A549 treated with ZK216348 at 1 μM for 4 hours (cell line): Measurements from ENCODE around the gene ADAM21. TPM values are rescaled to one million over a fixed set of nuclear protein-coding genes. Genes with fewer than 3 reads are reported as not detected.

Experiments used
- total RNA-seq: library from RNA; stranded (reverse); fragments of 200-300 nt; extraction: Qiagen RNA extraction; gene quantifications from 5 replicates; pipeline ENCODE4 v1.2.3, GENCODE V29; 2022; ENCODE audit warnings: low read depth

Gene ADAM21
- total RNA-seq, result not detected in 5 replicates

GRCh38 chr14:70451874-70452273 is at the start of gene ADAM21:
ADAM21 (plus strand) TSS chr14:70452174; CDS start chr14:70457500, 5,326 bp downstream.

GRCh38 chr14:70416725-70417349 is 35.1 kb upstream of the ADAM21 start, which contains the start of gene SYNJ2BP:
SYNJ2BP (minus strand) TSS chr14:70417090; CDS start chr14:70416963, 127 bp downstream.

Other genes starting within 250 kb of the ADAM21 start
- 48.5 to 92.2 TPM (median 54.1 TPM) in 5 replicates for gene COX16, start 92.5 kb upstream of the ADAM21 start, total RNA-seq
- gene SYNJ2BP, start 35.1 kb upstream of the ADAM21 start, total RNA-seq, result 6.7 to 12.2 TPM (median 10.2 TPM) in 5 replicates
- not detected in 5 replicates for gene ADAM20, start 82.8 kb downstream of the ADAM21 start, total RNA-seq
- gene MED6, start 148.5 kb downstream of the ADAM21 start, total RNA-seq, result 39.5 to 67.9 TPM (median 42.2 TPM) in 5 replicates
- gene TTC9, start 189.7 kb downstream of the ADAM21 start, total RNA-seq, result 2.3 to 3.0 TPM (median 2.8 TPM) in 5 replicates